ENCODE results near the gene TCF12.

TCF12 gene

DNA sequence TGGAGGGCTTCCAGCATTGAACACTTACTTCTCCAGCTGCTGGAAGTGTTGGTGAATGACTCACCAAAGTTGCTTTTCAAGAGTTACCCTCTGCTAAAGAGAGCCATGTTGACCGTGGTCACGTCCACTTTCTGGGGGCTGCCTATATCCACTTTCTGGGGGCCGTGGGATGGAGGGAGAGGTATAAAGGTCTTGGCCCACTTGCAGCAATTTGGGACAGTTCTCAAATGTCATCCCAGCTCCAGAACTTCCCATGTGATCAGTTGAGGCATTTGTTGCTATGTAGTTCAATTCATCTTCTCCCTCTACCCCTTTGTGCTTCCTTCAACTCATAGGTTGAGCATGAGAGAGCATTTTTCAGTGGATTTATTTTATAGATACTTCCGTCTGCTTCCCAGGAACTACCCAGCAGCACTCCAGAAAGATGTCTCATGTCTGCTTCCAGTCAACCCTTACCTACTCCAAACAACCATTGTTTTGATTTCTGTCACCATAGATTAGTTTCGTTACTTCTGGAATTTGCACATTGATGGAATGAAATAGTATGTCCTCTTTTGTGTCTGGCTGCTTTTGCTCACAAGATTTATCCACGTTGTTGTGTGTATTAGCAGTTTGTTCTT, 130.6 kb downstream of the TCF12 start:
- DNase-seq (ENCODE audit: low read depth): peak; percentile 17

- DNase-seq (ENCODE audit: low read depth): no peak
These were observed 135.0 kb downstream of the TCF12 start for GRCh38 chr15:57053470-57053869.

GRCh38 chr15:57054204-57054750, 135.8 kb downstream of the TCF12 start:
- DNase-seq (ENCODE audit: low read depth): peak; percentile 28

DNA sequence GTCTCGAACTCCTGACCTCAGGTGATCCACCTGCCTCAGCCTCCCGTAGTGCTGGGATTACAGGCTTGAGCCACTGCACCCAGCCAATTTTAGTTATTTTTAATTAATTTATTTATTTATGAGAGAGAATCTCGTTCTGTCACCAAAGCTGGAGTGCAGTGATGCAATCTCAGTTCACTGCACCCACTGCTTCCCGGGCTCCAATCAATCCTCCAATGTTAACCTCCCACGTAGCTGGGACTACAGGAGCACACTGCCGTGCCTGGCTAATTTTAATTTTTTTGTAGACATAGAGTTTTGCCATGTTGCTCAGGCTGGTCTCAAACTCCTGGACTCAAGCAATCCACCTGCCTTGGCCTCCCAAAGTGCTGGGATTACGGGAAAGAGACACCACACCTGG, 137.9 kb downstream of the TCF12 start:
- DNase-seq (ENCODE audit: low read depth): no peak

GRCh38 chr15:57057134-57057930, 138.9 kb downstream of the TCF12 start:
- DNase-seq (ENCODE audit: low read depth): peak; percentile 18

- peak; percentile 64 for DNase-seq (ENCODE audit: low read depth)
These were observed 140.7 kb downstream of the TCF12 start for GRCh38 chr15:57059026-57059660.

GRCh38 chr15:57060799-57061198, 142.4 kb downstream of the TCF12 start:
- DNase-seq (ENCODE audit: low read depth): peak; percentile 91

DNA sequence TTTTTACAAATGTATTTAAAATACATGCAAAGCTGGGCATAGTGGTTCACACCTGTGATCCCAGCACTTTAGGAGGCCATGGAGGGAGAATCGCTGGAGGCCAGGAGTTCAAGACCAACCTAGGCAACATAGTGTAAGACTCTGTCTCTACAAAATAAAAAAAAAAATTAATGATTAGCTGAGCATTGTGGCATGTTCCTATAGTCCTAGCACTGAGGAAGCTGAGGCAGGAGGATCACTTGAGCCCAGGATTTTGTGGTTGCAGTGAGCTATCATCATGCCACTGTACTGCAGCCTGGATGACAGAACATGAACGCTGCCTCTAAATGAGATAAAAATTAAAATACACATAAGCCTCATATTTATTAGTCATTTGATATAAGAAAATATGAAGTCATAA, 142.8 kb downstream of the TCF12 start:
- peak; percentile 19 for DNase-seq (ENCODE audit: low read depth)

GRCh38 chr15:57061696-57062095, 143.3 kb downstream of the TCF12 start:
- peak; percentile 28 for DNase-seq (ENCODE audit: low read depth)

DNA sequence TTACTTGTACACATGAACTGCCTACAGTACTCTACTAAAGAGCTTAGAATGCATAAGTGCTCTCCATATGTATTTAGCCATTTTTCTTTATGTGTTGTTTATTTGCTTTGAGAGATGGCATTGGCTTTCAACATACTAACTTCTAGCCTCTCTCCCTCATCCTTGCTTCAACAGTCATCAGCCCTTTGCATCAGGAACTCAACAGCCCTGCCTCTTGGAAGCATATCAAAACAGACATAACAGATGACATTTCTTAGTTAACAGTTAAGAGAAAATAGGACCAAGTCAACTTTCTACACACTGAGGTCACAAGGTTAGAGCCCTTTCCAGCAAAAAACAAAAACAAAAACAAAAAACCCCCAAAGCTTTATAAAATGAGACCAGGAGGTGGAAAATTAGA, 145.6 kb downstream of the TCF12 start:
- DNase-seq (ENCODE audit: low read depth): peak; percentile 43

GRCh38 chr15:57069423-57069822, 151.0 kb downstream of the TCF12 start:
- DNase-seq (ENCODE audit: low read depth): no peak

- no peak for DNase-seq (ENCODE audit: low read depth)
These were observed 152.2 kb downstream of the TCF12 start for GRCh38 chr15:57070674-57071073.

DNA sequence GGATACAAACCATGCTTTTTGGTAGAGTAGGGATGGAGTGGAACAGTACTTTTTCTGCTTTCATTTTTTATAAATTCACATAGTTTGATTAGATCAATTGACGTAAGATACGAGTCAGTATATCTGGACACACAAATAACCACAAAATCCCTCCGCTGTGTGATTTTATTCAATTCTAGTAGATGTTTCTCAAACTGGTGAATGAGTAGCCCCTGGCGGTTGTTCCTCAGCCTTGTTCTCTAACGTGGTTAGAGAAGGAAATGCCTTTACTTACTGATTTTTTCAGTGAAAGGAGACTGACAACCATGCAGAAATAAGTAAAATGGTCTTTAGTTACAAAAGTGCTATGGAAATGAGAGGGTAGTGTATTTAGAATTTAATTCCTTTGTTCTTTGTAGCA, 161.0 kb downstream of the TCF12 start:
- peak; percentile 11 for DNase-seq (ENCODE audit: low read depth)

GRCh38 chr15:57079931-57080620, 161.6 kb downstream of the TCF12 start:
- DNase-seq (ENCODE audit: low read depth): no peak

DNA sequence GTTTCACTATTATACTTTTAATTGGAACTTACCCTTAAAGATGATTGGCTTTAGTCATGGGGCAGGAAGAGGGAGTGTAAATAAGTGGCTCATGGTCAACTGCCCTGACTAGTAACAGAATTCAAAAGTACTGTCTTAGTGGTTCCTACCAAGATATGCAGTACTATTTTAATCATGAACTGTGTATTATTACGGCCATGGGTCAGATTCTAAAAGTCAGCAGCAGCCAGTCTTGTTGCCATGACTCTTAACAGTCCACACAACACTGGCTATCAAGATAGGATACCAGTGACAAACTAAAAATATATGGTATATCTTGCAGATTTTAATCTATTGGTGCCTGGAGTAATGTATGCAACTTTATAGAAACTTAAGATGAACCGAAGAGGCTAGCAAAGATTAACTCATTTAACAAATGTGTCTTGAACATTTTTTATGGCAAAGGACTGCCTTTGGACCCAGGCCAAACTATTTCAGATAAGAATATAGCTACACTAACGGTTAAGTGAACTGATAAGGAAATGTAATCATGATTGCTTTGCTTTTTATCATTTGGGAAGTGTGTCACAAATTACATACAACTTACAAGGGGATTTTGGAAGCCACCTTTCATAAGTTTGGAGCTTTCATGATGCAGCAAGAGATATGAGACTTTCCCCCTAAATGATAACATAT, 163.7 kb downstream of the TCF12 start:
- peak; percentile 32 for DNase-seq (ENCODE audit: low read depth)

DNA sequence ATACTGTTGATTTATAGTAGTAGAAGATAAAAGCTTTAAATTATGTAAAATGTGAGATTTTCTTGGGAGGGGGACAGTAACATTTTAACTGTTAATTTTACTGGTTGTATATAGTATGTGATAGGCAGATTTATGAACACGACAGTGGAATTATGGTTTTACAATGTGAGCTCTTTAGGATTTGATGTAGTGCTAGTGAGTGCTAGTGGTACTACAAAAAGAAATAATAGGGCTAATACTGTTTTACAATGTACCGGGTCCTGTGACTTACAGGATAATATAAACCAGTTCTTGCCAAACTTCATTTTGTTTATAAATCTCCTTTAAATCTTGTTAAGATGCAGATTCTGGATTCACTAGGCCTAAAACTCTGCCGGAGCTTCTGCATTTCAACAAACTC, 165.7 kb downstream of the TCF12 start:
- DNase-seq (ENCODE audit: low read depth): no peak

DNA sequence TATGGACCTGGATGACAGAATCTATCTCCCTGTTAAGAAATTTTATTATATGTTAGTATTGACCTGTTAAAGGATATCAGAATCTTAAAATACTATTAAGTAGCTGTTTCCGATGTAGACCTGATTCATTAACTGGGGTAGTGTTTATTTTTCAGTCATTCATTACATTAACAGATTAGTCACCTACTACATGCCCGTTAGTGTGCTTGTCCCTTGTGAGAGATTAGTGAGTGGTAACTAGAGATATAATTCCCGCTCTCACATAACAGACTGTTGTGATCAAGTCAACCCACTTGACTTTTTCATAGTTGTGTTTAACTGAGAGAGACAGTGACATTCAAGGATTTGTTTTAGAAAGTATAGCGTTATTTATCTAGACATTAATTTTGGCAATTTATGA, 166.8 kb downstream of the TCF12 start:
- no peak for DNase-seq (ENCODE audit: low read depth)

- no peak for DNase-seq (ENCODE audit: low read depth)
These were observed 168.5 kb downstream of the TCF12 start for GRCh38 chr15:57086857-57087427.

DNA sequence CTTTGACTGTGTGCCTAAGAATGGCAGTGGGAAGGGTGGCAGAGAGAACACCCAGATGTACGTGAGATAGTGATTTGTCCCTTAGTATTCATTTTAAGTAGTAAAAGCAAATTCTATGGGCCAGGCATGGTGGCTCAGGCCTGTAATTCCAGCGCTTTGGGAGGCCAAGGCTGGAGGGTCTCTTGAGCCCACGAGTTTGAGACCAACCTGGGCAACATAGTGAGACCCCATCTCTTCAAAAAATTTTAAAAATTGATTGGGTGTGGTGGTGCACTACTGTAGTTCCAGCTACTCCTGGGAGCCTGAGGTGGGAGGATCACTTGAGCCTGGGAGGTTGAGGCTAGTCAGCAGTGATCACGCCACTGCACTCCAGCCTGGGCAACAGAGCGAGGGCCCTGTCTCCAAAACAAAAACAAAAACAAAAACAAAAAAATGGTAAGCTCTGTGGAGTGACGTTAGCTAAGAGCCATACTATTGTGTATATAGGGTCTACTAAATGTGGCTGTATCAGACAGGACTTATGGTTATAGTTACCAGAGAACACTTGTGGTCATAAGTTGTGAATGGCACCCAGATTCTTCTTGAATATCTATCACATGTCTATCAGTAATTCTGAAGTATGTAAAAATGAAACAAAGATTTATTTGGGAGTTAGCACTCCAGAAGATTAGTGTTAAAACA, 171.5 kb downstream of the TCF12 start:
- DNase-seq (ENCODE audit: low read depth): no peak

GRCh38 chr15:57090496-57090859, 172.0 kb downstream of the TCF12 start:
- no peak for DNase-seq (ENCODE audit: low read depth)

- DNase-seq (ENCODE audit: low read depth): no peak
These were observed 173.2 kb downstream of the TCF12 start for GRCh38 chr15:57091636-57092035.

All from EH (cell line).